Mononuclear cell (primary cell): Measurements from ENCODE around the gene CCDC142. TPM values are rescaled to one million over a fixed set of nuclear protein-coding genes. Genes with fewer than 3 reads are reported as not detected.

Experiments
- H3K27me3 ChIP-seq: 2 replicates; pipeline ENCODE4 v1.6.0; 2011; ENCODE audit warnings: low read length, control low read depth; ENCODE audit not compliant: insufficient read depth
- H3K4me1 ChIP-seq: 2 replicates; pipeline ENCODE4 v1.5.1; 2011; ENCODE audit warnings: mild to moderate bottlenecking, low read length, control low read depth; ENCODE audit not compliant: insufficient read depth
- H3K4me3 ChIP-seq: 2 replicates; pipeline ENCODE4 v1.5.1; 2011; ENCODE audit warnings: mild to moderate bottlenecking, low read length, moderate library complexity
- H3K9me3 ChIP-seq: 2 replicates; pipeline ENCODE4 v1.5.1; 2011; ENCODE audit warnings: low read depth, mild to moderate bottlenecking, control low read depth, low read length
- total RNA-seq: library from RNA; depleted of rRNA; stranded (reverse); fragments of >200 nt; gene quantifications from one replicate; pipeline ENCODE4 v1.2.3, GENCODE V29; 2012

CCDC142 gene
- total RNA-seq, 1 donor, result 8.3 TPM

- H3K27me3 ChIP-seq, result peaks cover 92% of the 10 kb centered on the region
- no peak overlapping the region for H3K4me3 ChIP-seq
- no peaks in the 10 kb centered on the region for H3K9me3 ChIP-seq
- H3K4me1 ChIP-seq, result peaks cover 37% of the 10 kb centered on the region
These were observed 33.9 kb upstream of the CCDC142 start for GRCh38 chr2:74516650-74517049.

- Histone ChIP-seq H3K9me3 (no peaks in the 10 kb centered on the region), H3K27me3 (peaks cover 97% of the 10 kb centered on the region), H3K4me1 (peaks cover 37% of the 10 kb centered on the region), H3K4me3 (peak overlapping the region; percentile 24)
These were observed 33.3 kb upstream of the CCDC142 start for GRCh38 chr2:74515981-74516633.

GRCh38 chr2:74515271-74515980, 32.6 kb upstream of the CCDC142 start:
- Histone ChIP-seq H3K4me3 (peak overlapping the region; percentile 24), H3K9me3 (no peaks in the 10 kb centered on the region), H3K4me1 (peaks cover 37% of the 10 kb centered on the region), H3K27me3 (peaks cover 97% of the 10 kb centered on the region)

GRCh38 chr2:74514368-74515270, 31.8 kb upstream of the CCDC142 start, which contains the start of gene TLX2:
TLX2 (plus strand) TSS chr2:74514450; CDS start chr2:74514807, 357 bp downstream.
- Histone ChIP-seq H3K4me1 (peaks cover 37% of the 10 kb centered on the region), H3K27me3 (peaks cover 97% of the 10 kb centered on the region), H3K4me3 (no peak within 1 kb of the TSS), H3K9me3 (no peaks in the 10 kb centered on the region)

GRCh38 chr2:74513605-74514367, 31.0 kb upstream of the CCDC142 start:
- Histone ChIP-seq H3K27me3 (peaks cover 95% of the 10 kb centered on the region), H3K9me3 (no peaks in the 10 kb centered on the region), H3K4me1 (peaks cover 37% of the 10 kb centered on the region), H3K4me3 (no peak overlapping the region)

- peaks cover 42% of the 10 kb centered on the region for H3K4me1 ChIP-seq
- peaks cover 92% of the 10 kb centered on the region for H3K27me3 ChIP-seq
- H3K4me3 ChIP-seq, result no peak overlapping the region
- H3K9me3 ChIP-seq, result no peaks in the 10 kb centered on the region
These were observed 30.2 kb upstream of the CCDC142 start for GRCh38 chr2:74512744-74513604.

- peaks cover 76% of the 10 kb centered on the region for H3K27me3 ChIP-seq
- H3K4me3 ChIP-seq, result no peak overlapping the region
- no peaks in the 10 kb centered on the region for H3K9me3 ChIP-seq
- H3K4me1 ChIP-seq, result peaks cover 48% of the 10 kb centered on the region
These were observed 28.5 kb upstream of the CCDC142 start for GRCh38 chr2:74511104-74511989.

- Histone ChIP-seq H3K27me3 (peaks cover 65% of the 10 kb centered on the region), H3K4me3 (no peak overlapping the region), H3K9me3 (no peaks in the 10 kb centered on the region), H3K4me1 (peaks cover 48% of the 10 kb centered on the region)
These were observed 27.5 kb upstream of the CCDC142 start for GRCh38 chr2:74510272-74510671.

- H3K4me3 ChIP-seq, result peak overlapping the region; percentile 86
- H3K27me3 ChIP-seq, result peaks cover 51% of the 10 kb centered on the region
- peaks cover 50% of the 10 kb centered on the region for H3K4me1 ChIP-seq
- H3K9me3 ChIP-seq, result no peaks in the 10 kb centered on the region
These were observed 25.2 kb upstream of the CCDC142 start for GRCh38 chr2:74507926-74508520.

- H3K4me1 ChIP-seq, result peaks cover 57% of the 10 kb centered on the region
- peak within 1 kb of the TSS; percentile 86 for H3K4me3 ChIP-seq
- no peaks in the 10 kb centered on the region for H3K9me3 ChIP-seq
- H3K27me3 ChIP-seq, result peaks cover 52% of the 10 kb centered on the region
These were observed 24.5 kb upstream of the CCDC142 start, which contains the start of gene PCGF1 for GRCh38 chr2:74507145-74507925. PCGF1 (minus strand) TSS chr2:74507695; CDS start chr2:74507668, 27 bp downstream.

- H3K4me3 ChIP-seq, result no peak overlapping the region
- no peaks in the 10 kb centered on the region for H3K9me3 ChIP-seq
- H3K4me1 ChIP-seq, result peaks cover 63% of the 10 kb centered on the region
- peaks cover 52% of the 10 kb centered on the region for H3K27me3 ChIP-seq
These were observed 22.8 kb upstream of the CCDC142 start for GRCh38 chr2:74505448-74506246.
